Kidney epithelial cell (primary cell): Measurements from ENCODE around the gene CATSPER3. TPM values are rescaled to one million over a fixed set of nuclear protein-coding genes. Genes with fewer than 3 reads are reported as not detected.

ENCODE experiments used
- DNase-seq: peaks from one replicate; pipeline ENCODE4 v3.0.0-alpha.2; 2010; ENCODE audit warnings: low read depth
- H3K27me3 ChIP-seq: 2 replicates; pipeline ENCODE4 v1.6.0; 2011; ENCODE audit warnings: low read length; ENCODE audit not compliant: control insufficient read depth, insufficient read depth
- H3K36me3 ChIP-seq: 2 replicates; pipeline ENCODE4 v1.5.1; 2011; ENCODE audit warnings: low read length; ENCODE audit not compliant: control insufficient read depth, insufficient read depth
- H3K4me3 ChIP-seq: 2 replicates; pipeline ENCODE4 v1.5.1; 2011; ENCODE audit warnings: low read depth, mild to moderate bottlenecking, control low read depth, low read length
- CTCF ChIP-seq: IDR thresholded peaks from 2 replicates; pipeline ENCODE4 v1.5.1; 2011; ENCODE audit warnings: mild to moderate bottlenecking, moderate library complexity, low read length, control low read depth, inconsistent platforms; ENCODE audit not compliant: insufficient read depth, poor library complexity, severe bottlenecking
- total RNA-seq: library from RNA; depleted of rRNA; stranded (reverse); fragments of >200 nt; gene quantifications from 2 replicates; pipeline ENCODE4 v1.2.3, GENCODE V29; 2015

Gene CATSPER3
- total RNA-seq, 1 donor from 2014 or later, result 0.13 TPM

GRCh38 chr5:135034236-135034962 lies 66.7 kb downstream of the CATSPER3 start:
- TF ChIP-seq CTCF, result no peak
- no peak for DNase-seq
- H3K27me3 ChIP-seq, result peaks cover 87% of the 10 kb centered on the region

GRCh38 chr5:135034963-135035677 lies 67.4 kb downstream of the CATSPER3 start:
- no peak for DNase-seq
- Histone ChIP-seq H3K36me3 (no peaks in the 10 kb centered on the region), H3K4me3 (no peak overlapping the region), H3K27me3 (peaks cover 89% of the 10 kb centered on the region)
- no peak for TF ChIP-seq CTCF

More at GRCh38 chr5:135034236-135034962, 66.7 kb downstream of the CATSPER3 start:
- Histone ChIP-seq H3K4me3 (no peak overlapping the region), H3K36me3 (no peaks in the 10 kb centered on the region)

GRCh38 chr5:135035678-135036030 lies 67.9 kb downstream of the CATSPER3 start:
- peaks cover 89% of the 10 kb centered on the region for H3K27me3 ChIP-seq
- no peak for TF ChIP-seq CTCF
- no peak for DNase-seq
- no peak overlapping the region for H3K4me3 ChIP-seq
- no peaks in the 10 kb centered on the region for H3K36me3 ChIP-seq

- peaks cover 89% of the 10 kb centered on the region for H3K27me3 ChIP-seq
- H3K4me3 ChIP-seq, result no peak overlapping the region
- DNase-seq, result no peak
- no peaks in the 10 kb centered on the region for H3K36me3 ChIP-seq
- TF ChIP-seq CTCF, result no peak
These were observed 68.7 kb downstream of the CATSPER3 start for GRCh38 chr5:135036405-135036804.

GRCh38 chr5:135037519-135038204 lies 70.0 kb downstream of the CATSPER3 start:
- TF ChIP-seq CTCF, result no peak
- Histone ChIP-seq H3K27me3 (peaks cover 87% of the 10 kb centered on the region), H3K36me3 (no peaks in the 10 kb centered on the region), H3K4me3 (no peak overlapping the region)
- DNase-seq, result no peak
